IMR-90 (cell line): ENCODE measurements around the gene ZNF408. TPM values are rescaled to one million over a fixed set of nuclear protein-coding genes. Genes with fewer than 3 reads are reported as not detected.

Source experiments
- ATAC-seq: fragments of 200-7000 bp; cut with Tn5 transposase; 2 replicates; pipeline ENCODE4 v1.9.1; 2020; ENCODE audit warnings: low read depth, mild to moderate bottlenecking, moderate library complexity
- BruUV-seq: library from RNA; stranded (reverse); fragments of 400-500 nt; replicated peaks from 2 replicates; lab custom pipeline; 2021; lab: Mats Ljungman, UMichigan
- CTCF ChIA-PET: fragments of 300-600 bp; formaldehyde crosslinking; extraction: SDS; loops from one replicate; lab custom pipeline; 2021; ENCODE audit warnings: antibody characterized with exemption; lab: Yijun Ruan, JAX
- POLR2A ChIA-PET: fragments of 300-600 bp; sonication (Branson Sonifier 250); formaldehyde crosslinking; loops from one replicate; lab custom pipeline; 2022; ENCODE audit warnings: antibody characterized with exemption; ENCODE audit not compliant: unreplicated experiment; lab: Charles Lee
- DNase-seq: peaks from one replicate; pipeline ENCODE4 v3.0.0; 2013
- H2AFZ ChIP-seq: replicated peaks from 2 replicates; pipeline ENCODE3; 2013; ENCODE audit warnings: low read length, mild to moderate bottlenecking; ENCODE audit not compliant: poor library complexity
- H2AK5ac ChIP-seq: 2 replicates; pipeline ENCODE4 v1.6.1; 2013; ENCODE audit warnings: low read depth, low read length, inconsistent platforms
- H2AK9ac ChIP-seq: replicated peaks from 2 replicates; pipeline ENCODE3; 2013; ENCODE audit warnings: mild to moderate bottlenecking, low read depth, low read length, moderate library complexity; ENCODE audit not compliant: poor library complexity
- H2BK120ac ChIP-seq: 2 replicates; pipeline ENCODE4 v1.6.1; 2013; ENCODE audit warnings: low read depth, low read length, inconsistent platforms
- H2BK15ac ChIP-seq: 3 replicates; pipeline ENCODE4 v1.6.1; 2013; ENCODE audit warnings: low read depth, low read length, inconsistent platforms
- H2BK20ac ChIP-seq: 2 replicates; pipeline ENCODE4 v1.6.1; 2013; ENCODE audit warnings: low read depth, mild to moderate bottlenecking, inconsistent platforms, low read length, moderate library complexity
- H2BK5ac ChIP-seq: 2 replicates; pipeline ENCODE4 v1.6.1; 2013; ENCODE audit warnings: mild to moderate bottlenecking, low read depth, low read length, inconsistent platforms; ENCODE audit not compliant: poor library complexity, severe bottlenecking
- H3K14ac ChIP-seq: replicated peaks from 2 replicates; pipeline ENCODE4 v1.6.1; 2013; ENCODE audit warnings: low read depth, low read length, inconsistent platforms
- H3K18ac ChIP-seq: 2 replicates; pipeline ENCODE4 v1.6.1; 2013; ENCODE audit warnings: low read depth, low read length, control low read depth
- H3K23ac ChIP-seq: 2 replicates; pipeline ENCODE4 v1.6.1; 2013; ENCODE audit warnings: low read depth, low read length, inconsistent platforms
- H3K27ac ChIP-seq: 2 replicates; pipeline ENCODE4 v1.5.1; 2013; ENCODE audit warnings: mild to moderate bottlenecking, control low read depth, low read length; ENCODE audit not compliant: insufficient read depth
- H3K27me3 ChIP-seq: 2 replicates; pipeline ENCODE4 v1.6.1; 2013; ENCODE audit warnings: low read length; ENCODE audit not compliant: control insufficient read depth, insufficient read depth
- H3K36me3 ChIP-seq: 2 replicates; pipeline ENCODE4 v1.6.1; 2013; ENCODE audit warnings: low read length, mixed read lengths; ENCODE audit not compliant: control insufficient read depth, insufficient read depth
- H3K4ac ChIP-seq: 2 replicates; pipeline ENCODE4 v1.6.1; 2013; ENCODE audit warnings: low read depth, low read length, inconsistent platforms
- H3K4me1 ChIP-seq: 2 replicates; pipeline ENCODE4 v1.6.1; 2013; ENCODE audit warnings: low read length, mixed read lengths; ENCODE audit not compliant: control insufficient read depth, insufficient read depth
- H3K4me2 ChIP-seq: 2 replicates; pipeline ENCODE4 v1.6.1; 2013; ENCODE audit warnings: low read depth, mild to moderate bottlenecking, control low read depth, low read length, moderate library complexity
- H3K4me3 ChIP-seq: 2 replicates; pipeline ENCODE4 v1.5.1; 2013; ENCODE audit warnings: low read depth, mild to moderate bottlenecking, control low read depth, low read length, moderate library complexity; ENCODE audit not compliant: insufficient read depth
- H3K56ac ChIP-seq: 2 replicates; pipeline ENCODE4 v1.6.1; 2013; ENCODE audit warnings: low read length, inconsistent platforms; ENCODE audit not compliant: insufficient read depth; ENCODE audit errors: extremely low read depth
- H3K79me1 ChIP-seq, 2 experiments: 2 replicates each; pipeline ENCODE4 v1.6.1; 2013; ENCODE audit warnings: low read length in 2 of 2, inconsistent platforms in 1 of 2, low read depth in 1 of 2
- H3K9ac ChIP-seq: 2 replicates; pipeline ENCODE4 v1.6.1; 2013; ENCODE audit warnings: low read depth, low read length, control low read depth
- H3K9me1 ChIP-seq: 2 replicates; pipeline ENCODE4 v1.6.1; 2013; ENCODE audit warnings: low read length, inconsistent platforms; ENCODE audit not compliant: insufficient read depth
- H3K9me3 ChIP-seq: 2 replicates; pipeline ENCODE4 v1.6.1; 2013; ENCODE audit warnings: low read length; ENCODE audit not compliant: control insufficient read depth, insufficient read depth
- H4K20me1 ChIP-seq: 2 replicates; pipeline ENCODE4 v1.6.1; 2013; ENCODE audit warnings: low read length, inconsistent platforms; ENCODE audit not compliant: insufficient read depth
- H4K5ac ChIP-seq: 2 replicates; pipeline ENCODE4 v1.6.1; 2013; ENCODE audit warnings: mild to moderate bottlenecking, low read depth, low read length, control low read depth
- H4K8ac ChIP-seq, 2 experiments: 2 replicates each; pipeline ENCODE4 v1.6.1; 2013; ENCODE audit warnings: low read depth in 2 of 2, low read length in 2 of 2, control low read depth in 1 of 2, inconsistent platforms in 1 of 2
- H4K91ac ChIP-seq: 2 replicates; pipeline ENCODE4 v1.6.1; 2013; ENCODE audit warnings: low read depth, low read length, inconsistent platforms; ENCODE audit not compliant: insufficient read depth
- CHD1 ChIP-seq: IDR thresholded peaks from 2 replicates; pipeline ENCODE4 v1.6.1; 2012; ENCODE audit warnings: low read depth, low read length, improper control_type of control experiment
- CTCF ChIP-seq: conservative IDR thresholded peaks from 2 replicates; pipeline ENCODE4 v1.5.1; 2012; ENCODE audit warnings: mild to moderate bottlenecking, low read depth, low read length, improper control_type of control experiment
- MAFK ChIP-seq: IDR thresholded peaks from 2 replicates; pipeline ENCODE4 v1.6.1; 2012; ENCODE audit warnings: low read depth, low read length, improper control_type of control experiment
- MAZ ChIP-seq: IDR thresholded peaks from 2 replicates; pipeline ENCODE4 v1.6.1; 2012; ENCODE audit warnings: low read depth, mild to moderate bottlenecking, low read length, improper control_type of control experiment, moderate library complexity, borderline replicate concordance
- RFX5 ChIP-seq: IDR thresholded peaks from 2 replicates; pipeline ENCODE4 v1.8.0; 2012; ENCODE audit warnings: low read depth, mild to moderate bottlenecking, low read length, moderate library complexity
- WGBS, 2 experiments: methylation state at CpG; one replicate each; pipeline versions ENCODE4 v1.1.5 to v1.1.7; 2013; ENCODE audit warnings: missing lambda C conversion rate in 2 of 2; ENCODE audit not compliant: insufficient read length in 1 of 2; ENCODE audit errors: extremely low coverage in 2 of 2; 5-methylcytosine and 5-hydroxymethylcytosine counted together
- dilution Hi-C: fragments of 300-500 bp; cut with HindIII; formaldehyde crosslinking; loops from one replicate; pipeline ENCODE4 v1.14.3; 2018; ENCODE audit warnings: low sequenced_read_pairs; ENCODE audit not compliant: unreplicated experiment
- in situ Hi-C: fragments of 300-500 bp; cut with MboI; formaldehyde crosslinking; loops from 3 replicates; pipeline ENCODE4 v1.14.3; 2019; ENCODE audit warnings: low sequenced_read_pairs, inconsistent platforms, mixed read lengths
- intact Hi-C: fragments of 100-400 bp; cut with micrococcal nuclease; formaldehyde crosslinking; loops from 2 replicates; pipeline ENCODE4 v1.10.0; 2022
- polyA plus RNA-seq, 3 experiments: library from polyadenylated mRNA; depleted of rRNA; stranded (reverse); fragments of >200 nt; gene quantifications; 2 replicates each; pipeline ENCODE4 v1.2.3, GENCODE V29; 2012; ENCODE audit warnings: low replicate concordance in 1 of 3
- total RNA-seq: library from RNA; depleted of rRNA; stranded (reverse); fragments of >200 nt; gene quantifications from 2 replicates; pipeline ENCODE4 v1.2.3, GENCODE V29; 2012

Gene ZNF408
- total and polyA plus RNA-seq, 2 of the 4 experiments (the other 2 are of a cell fraction), result 9.5 to 11.1 TPM

- Histone ChIP-seq H3K27ac (no peak overlapping the region), H3K23ac (no peak overlapping the region), H4K91ac (no peak overlapping the region), H2AFZ (no peak overlapping the region), H3K4me3 (no peak overlapping the region), H4K20me1 (0 out of 2 replicates have a peak, but pooled peaks cover 5% of the 10 kb centered on the region), H2AK5ac (no peak overlapping the region), H2BK5ac (no peak overlapping the region), H3K27me3 (no peaks in the 10 kb centered on the region), H2BK20ac (no peak overlapping the region), H3K56ac (no peak overlapping the region), H3K9me1 (peaks cover 18% of the 10 kb centered on the region; the same call in 1 of the 2 replicates), H3K79me1 (peaks cover 29 to 53% of the 10 kb centered on the region in 2 experiments), H2AK9ac (no peak overlapping the region), H3K14ac (no peak overlapping the region), H2BK15ac (no peak overlapping the region), H3K4me1 (peaks cover 18% of the 10 kb centered on the region), H3K4ac (no peak overlapping the region), H3K9me3 (no peaks in the 10 kb centered on the region), H3K9ac (no peak overlapping the region), H3K4me2 (no peak overlapping the region), H3K18ac (no peak overlapping the region), H3K36me3 (peaks cover 68% of the 10 kb centered on the region), H2BK120ac (no peak overlapping the region), H4K8ac (no peak overlapping the region), H4K5ac (no peak overlapping the region)
- CTCF ChIA-PET, result interaction anchor here (0.6 kb wide), 1 partner anchor 539 kb away, joined by 3 read pairs; no protein-coding TSS in a partner anchor
- TF ChIP-seq MAFK (no peak), MAZ (no peak), CTCF (no peak), RFX5 (no peak), CHD1 (no peak)
- intact Hi-C loops, result no loop called here
- dilution Hi-C loops, result no loop called here
- no TSS peak for BruUV-seq
- POLR2A ChIA-PET, result no interaction called here
- in situ Hi-C loops, result no loop called here
- WGBS, 2 experiments, result no CpG with 5 or more reads among the region's 1 CpG
- DNase-seq, result no peak
- no peak for ATAC-seq
Observed at GRCh38 chr11:46690702-46691101, 10.1 kb upstream of the ZNF408 start.
